ENCODE results near the gene TLN1. TPM values are rescaled to one million over a fixed set of nuclear protein-coding genes. Genes with fewer than 3 reads are reported as not detected.

TLN1 gene
- total RNA-seq, 4 donors from 2014 or later = 301 to 553 (median 412) TPM

GRCh38 chr9:35717132-35717870 lies 14.7 kb downstream of the TLN1 start:
- ATAC-seq (ENCODE audit: low FRiP score) (no peak), DNase-seq (ENCODE audit: low spot score) (no peak)
- TF ChIP-seq, protein P1, sequence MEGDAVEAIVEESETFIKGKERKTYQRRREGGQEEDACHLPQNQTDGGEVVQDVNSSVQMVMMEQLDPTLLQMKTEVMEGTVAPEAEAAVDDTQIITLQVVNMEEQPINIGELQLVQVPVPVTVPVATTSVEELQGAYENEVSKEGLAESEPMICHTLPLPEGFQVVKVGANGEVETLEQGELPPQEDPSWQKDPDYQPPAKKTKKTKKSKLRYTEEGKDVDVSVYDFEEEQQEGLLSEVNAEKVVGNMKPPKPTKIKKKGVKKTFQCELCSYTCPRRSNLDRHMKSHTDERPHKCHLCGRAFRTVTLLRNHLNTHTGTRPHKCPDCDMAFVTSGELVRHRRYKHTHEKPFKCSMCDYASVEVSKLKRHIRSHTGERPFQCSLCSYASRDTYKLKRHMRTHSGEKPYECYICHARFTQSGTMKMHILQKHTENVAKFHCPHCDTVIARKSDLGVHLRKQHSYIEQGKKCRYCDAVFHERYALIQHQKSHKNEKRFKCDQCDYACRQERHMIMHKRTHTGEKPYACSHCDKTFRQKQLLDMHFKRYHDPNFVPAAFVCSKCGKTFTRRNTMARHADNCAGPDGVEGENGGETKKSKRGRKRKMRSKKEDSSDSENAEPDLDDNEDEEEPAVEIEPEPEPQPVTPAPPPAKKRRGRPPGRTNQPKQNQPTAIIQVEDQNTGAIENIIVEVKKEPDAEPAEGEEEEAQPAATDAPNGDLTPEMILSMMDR (IDR thresholded peaks at IDR 0.05) = no peak

GRCh38 chr9:35716230-35716629 lies 15.8 kb downstream of the TLN1 start:
- TF ChIP-seq, protein P1 (IDR thresholded peaks at IDR 0.05) = no peak
- ATAC-seq (ENCODE audit: low FRiP score) = no peak
- DNase-seq (ENCODE audit: low spot score) = no peak

DNA sequence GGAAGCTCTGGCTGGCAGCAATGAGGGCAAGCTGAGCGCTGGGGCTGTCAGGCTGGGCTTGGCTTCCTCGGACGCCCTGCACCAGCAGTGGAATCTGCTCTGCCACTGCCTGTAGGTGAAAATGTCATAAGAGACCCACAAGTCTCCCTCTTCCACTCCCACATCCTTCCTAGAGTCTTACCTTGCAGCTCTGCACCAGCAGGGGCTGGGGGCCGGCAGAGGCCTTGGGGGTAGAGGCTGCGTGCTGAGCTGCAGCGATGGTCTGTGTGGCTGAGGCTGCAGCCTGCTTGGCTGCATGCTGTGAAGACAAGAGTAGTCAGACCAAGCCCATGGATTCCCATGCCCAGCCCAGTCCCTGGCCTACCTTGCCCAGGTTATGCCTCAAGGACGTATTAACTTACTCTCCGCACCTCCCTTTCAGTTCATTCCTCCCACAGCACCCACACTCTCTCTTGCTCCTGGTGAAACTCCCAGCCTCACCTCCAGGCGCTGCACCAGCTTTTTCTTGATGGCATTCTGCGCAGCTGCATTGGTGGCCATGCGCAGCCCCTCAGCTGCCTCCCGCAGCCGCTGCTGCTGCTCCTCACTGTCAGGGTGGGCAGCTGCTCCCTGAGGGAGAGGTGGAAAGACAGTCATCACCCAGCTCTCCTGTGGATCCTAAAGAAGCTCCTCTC lies 17.3 kb downstream of the TLN1 start:
- DNase-seq (ENCODE audit: low spot score) (no peak), ATAC-seq (ENCODE audit: low FRiP score) (no peak)
- TF ChIP-seq, protein P1 (IDR thresholded peaks at IDR 0.05) = no peak

DNA sequence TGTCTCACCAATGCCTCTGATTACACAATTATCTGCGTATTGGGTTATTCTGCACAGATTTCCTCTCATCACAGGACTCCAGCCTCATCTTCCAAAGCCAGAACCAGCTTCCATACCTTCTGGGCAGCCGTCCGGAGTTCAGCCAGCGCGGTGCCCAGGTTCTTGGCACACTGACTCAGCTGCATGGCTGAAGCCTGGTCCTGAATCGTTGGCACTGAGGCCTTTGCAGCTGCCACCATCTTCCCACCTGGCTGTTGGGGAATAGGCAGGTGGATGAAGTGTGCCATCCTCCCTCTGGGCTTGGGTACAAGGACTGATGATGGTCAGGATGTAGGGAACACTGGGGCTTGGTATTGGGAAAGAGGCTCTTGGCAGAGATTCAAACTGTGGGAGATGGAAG lies 17.9 kb downstream of the TLN1 start:
- no peak for ATAC-seq (ENCODE audit: low FRiP score)
- DNase-seq (ENCODE audit: low spot score) = no peak
- TF ChIP-seq, protein P1 (IDR thresholded peaks at IDR 0.05) = no peak

DNA sequence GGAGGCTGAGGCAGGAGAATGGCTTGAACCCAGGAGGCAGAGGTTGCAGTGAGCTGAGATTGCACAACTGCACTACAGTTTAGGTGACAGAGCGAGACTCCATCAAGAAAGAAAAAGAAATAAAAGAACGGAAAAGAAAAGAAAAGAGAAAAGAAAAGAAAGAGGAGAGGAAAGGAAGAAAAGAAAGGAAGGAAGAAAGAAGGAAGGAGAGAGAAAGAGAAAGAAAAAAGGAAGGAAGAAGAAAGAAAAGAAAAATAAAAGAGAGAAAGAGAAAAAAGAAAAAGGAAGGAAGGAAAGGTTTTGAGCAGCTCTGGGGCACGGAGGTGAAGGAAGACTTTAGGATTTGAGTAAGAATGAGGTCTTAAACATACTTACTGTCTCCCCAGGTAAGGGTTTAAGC lies 18.4 kb downstream of the TLN1 start:
- DNase-seq (ENCODE audit: low spot score) = no peak
- no peak for ATAC-seq (ENCODE audit: low FRiP score)
- TF ChIP-seq, protein P1 (IDR thresholded peaks at IDR 0.05) = no peak

GRCh38 chr9:35712762-35713400 lies 19.1 kb downstream of the TLN1 start:
- ATAC-seq (ENCODE audit: low FRiP score) (no peak), DNase-seq (ENCODE audit: low spot score) (no peak)
- TF ChIP-seq, protein P1 (IDR thresholded peaks at IDR 0.05) = no peak

Measured in omental fat pad (tissue), 4 donors.